DMS 273 treated with DMSO at 0.1 percent for 48 hours (cell line): ENCODE measurements around the gene COL4A2.
A peak's percentile ranks its signal among the peaks of the same experiment; 100 is the strongest.

Source experiments
- DNase-seq: peaks from one replicate; lab custom pipeline; 2025; lab: John Stamatoyannopoulos, UW

Gene COL4A2

DNA sequence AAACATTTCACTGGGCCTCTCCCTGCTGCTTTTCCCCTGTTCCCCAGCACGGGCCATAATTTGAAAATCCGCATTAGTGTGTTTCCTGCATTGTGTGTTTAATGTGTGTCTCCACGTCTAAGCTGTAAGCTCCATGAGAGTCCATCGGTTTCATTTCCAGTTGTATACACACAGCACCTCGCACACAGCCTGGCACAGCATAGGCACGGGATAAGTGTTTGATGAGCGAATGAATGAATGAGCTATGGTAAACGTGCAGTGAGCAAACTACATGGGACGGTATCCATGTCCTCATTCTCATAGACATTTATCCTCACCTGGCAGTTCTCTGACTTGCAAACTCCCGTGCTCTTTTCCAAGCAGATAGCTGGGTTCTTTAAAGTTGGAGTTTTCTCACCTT lies 148.4 kb downstream of the COL4A2 start:
- no peak for DNase-seq

DNA sequence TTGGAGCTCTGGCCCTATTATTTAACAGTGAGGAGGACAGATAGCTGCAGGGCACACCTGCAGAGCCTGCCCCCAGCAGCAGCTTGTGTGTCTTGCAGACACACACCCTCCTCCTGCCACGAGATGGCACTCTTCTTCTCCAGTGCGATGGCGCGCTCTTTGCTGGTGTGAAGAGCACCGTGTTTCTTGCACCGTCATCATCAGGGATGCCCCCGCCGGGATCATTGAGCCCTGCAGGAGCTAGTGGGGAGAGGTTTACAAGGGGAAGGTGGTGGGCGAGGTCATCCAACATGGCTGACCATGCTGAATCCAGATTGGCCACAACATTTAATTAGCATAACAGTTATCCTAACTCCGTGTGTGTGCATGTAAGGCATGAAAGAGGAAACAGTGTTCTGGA lies 148.9 kb downstream of the COL4A2 start:
- DNase-seq: peak; percentile 60

- no peak for DNase-seq
Measured at GRCh38 chr13:110456550-110456949, 149.5 kb downstream of the COL4A2 start.

DNA sequence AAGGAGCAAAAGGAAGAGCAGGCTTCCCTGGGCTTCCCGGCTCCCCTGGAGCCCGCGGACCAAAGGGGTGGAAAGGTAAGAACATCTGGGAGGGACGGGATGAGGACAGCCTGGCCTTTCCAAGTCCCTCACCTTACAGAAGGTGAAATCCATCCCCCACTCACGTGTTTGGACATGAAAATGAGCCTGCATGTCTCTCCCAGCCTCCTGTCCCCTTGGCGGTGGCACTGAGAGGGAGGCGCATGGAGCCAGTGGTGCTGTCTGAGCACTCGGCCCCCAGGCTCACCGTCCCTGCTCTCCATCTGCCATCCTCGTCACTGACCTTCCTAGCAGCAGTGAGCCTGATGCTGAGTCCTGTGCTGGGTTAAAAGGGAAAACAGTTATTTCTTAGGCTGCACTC lies 150.3 kb downstream of the COL4A2 start:
- no peak for DNase-seq

- no peak for DNase-seq
Measured at GRCh38 chr13:110458017-110458416, 150.9 kb downstream of the COL4A2 start.

DNA sequence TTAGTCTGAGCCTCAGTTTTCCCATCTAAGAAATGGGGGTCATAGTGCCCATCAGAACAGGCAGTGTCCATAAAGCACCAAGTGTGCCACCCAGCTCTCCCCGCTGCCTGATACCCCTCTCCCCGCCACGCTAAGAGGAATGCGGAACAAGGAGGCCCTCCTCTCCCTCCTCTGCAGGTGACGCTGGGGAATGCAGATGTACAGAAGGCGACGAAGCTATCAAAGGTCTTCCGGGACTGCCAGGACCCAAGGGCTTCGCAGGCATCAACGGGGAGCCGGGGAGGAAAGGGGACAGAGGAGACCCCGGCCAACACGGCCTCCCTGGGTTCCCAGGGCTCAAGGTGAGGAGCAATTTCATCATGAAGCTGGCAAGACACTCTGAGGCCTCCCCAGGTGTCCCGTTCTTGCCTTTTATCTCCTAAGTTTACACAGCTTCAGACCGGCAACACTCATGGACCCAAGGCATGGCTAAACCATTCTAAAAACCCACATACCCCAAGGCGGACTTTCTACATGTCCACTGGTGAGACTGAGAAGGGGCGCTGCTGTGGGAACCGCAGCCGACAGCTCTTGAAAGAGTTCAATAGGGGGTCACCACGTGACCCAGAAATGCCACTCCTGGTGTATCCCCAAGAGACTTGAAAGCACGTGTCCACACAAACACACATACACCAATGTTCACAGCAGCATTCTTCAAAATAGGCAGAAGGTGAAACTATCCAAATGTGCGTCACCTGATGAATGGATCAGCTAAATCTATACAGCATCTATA lies 151.7 kb downstream of the COL4A2 start:
- no peak for DNase-seq

DNA sequence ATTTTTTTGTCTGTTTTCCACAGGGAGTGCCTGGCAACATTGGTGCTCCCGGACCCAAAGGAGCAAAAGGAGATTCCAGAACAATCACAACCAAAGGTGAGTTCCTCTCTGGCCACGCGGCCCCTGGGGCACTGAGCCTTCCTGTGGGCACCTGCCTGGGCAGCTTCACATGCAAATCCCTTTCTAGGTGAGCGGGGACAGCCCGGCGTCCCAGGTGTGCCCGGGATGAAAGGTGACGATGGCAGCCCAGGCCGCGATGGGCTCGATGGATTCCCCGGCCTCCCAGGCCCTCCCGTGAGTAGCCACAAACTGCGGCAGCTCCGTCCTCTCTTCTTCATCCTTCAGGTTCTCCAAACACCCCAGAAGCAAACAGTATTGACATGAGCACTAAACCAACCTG lies 155.0 kb downstream of the COL4A2 start:
- DNase-seq: no peak

DNA sequence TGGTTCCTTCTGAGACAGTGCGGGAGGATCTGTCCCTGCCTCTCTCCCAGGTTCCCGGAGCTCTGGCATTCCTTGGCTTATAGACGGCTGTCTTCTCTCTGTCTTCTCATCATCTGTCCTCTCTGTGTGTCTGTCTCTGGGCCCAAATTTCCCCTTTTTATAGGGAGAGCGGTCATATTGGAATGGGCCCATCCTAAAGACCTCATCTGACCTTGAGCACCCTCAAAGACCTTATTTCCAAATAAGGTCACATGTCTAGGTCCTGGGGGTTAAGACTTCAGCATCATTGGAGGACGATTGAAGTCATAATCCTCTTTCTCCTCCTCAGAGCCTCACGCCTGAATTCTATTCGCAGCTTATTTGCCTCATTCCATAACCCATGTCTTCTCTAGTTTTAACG lies 156.1 kb downstream of the COL4A2 start:
- DNase-seq: no peak

DNA sequence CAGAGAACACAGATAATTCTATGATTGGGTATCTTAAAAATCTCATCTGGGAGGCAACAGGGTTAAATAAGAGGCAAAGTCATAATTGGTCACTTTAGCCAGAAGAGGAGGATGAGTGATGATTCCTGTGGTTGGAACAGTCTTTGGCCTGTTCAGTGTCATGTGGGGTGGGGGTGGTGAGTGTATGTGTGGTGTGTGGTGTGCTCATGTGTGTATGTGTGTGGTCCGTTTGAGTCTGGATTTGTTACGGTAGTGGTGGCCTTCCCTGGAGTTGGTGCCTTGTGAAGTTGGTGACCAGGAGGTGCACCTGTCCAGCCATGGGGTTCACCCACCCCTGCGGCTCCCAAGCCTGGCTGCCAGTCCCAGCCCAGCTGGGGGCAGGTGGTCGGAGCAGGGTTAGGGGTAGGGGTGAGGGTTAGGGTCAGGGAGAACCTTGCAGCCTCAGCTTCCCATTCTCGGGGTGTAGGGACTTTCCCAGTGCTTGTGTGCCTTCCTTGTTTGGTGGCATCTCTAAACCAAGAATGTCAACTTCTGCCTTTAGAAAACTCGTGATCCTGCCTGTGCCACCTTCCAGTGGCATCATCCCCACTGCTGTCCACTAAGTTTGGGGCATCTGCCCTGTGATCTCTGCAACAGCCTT lies 156.9 kb downstream of the COL4A2 start:
- DNase-seq: no peak

- DNase-seq: no peak
Measured at GRCh38 chr13:110464556-110465333, 157.7 kb downstream of the COL4A2 start.

DNA sequence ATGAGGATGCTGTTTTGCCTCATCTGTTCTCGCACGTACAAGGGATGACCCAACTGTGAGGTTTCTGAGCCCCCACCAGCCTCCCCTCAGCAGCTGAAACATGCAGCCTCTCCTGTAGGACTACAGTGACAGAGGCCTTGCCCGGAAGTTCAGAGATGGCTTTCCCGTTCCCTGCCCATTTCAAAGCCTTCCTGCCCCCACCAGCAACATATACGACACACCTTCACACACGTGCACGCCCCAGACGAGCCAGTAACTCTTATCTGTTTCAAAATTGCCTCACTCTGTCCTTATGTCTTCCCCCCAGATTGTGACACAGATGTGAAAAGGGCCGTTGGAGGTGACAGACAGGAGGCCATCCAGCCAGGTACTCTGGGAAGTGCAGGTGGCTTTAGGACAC lies 158.6 kb downstream of the COL4A2 start:
- no peak for DNase-seq

DNA sequence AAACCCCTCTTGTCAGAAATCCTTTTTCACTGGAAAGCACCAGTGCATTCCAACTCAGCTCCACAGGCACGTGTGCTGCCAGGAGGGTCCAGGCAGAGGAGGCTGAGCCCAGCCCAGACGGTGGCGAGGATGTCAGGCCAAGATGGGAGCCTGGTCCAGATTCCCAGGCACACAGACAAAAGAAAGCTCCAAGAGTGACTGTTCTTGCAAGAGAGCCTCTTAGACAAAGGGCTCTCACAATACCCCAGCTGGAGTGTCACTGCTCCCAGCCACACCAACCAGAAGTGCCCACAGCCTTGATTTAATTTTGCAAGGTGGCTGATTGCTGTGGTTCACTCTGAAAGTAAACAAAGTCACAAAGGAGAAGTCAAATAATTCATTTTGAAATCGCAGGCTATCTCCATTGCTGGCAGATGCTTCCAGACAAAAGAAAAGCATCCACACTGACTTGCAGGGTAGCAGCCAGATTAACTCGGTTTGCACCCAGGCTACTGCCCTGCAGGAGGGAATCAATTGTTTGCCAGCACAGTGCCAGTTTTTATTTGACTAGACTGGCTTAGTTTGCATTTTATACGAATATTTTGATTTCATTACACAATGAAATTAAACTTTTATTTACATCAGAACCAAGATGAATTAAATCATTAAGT lies 159.3 kb downstream of the COL4A2 start:
- DNase-seq: no peak

GRCh38 chr13:110467516-110468110 lies 160.5 kb downstream of the COL4A2 start:
- no peak for DNase-seq

DNA sequence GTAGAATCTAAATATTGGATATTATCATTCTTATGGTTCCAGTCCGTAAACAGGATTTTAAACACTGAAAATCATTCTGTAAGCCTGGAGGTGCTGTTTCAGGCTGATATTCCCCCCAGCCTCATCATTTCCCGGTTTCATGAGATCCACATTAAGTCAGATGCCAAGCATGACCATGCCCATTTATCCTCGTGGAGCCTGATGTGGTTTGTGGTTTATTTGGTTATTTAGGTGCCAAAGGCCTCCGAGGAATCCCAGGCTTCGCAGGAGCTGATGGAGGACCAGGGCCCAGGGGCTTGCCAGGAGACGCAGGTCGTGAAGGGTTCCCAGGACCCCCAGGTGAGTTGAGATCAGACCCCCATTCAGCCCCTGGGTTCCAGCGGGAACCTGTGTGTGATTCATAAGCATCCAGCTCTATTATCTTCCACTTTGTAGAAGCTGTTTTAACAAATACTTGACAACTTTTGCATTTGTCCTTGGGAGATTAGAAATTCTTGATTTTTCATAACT lies 162.0 kb downstream of the COL4A2 start:
- DNase-seq: no peak

- no peak for DNase-seq
Measured at GRCh38 chr13:110469597-110469996, 162.5 kb downstream of the COL4A2 start.

DNA sequence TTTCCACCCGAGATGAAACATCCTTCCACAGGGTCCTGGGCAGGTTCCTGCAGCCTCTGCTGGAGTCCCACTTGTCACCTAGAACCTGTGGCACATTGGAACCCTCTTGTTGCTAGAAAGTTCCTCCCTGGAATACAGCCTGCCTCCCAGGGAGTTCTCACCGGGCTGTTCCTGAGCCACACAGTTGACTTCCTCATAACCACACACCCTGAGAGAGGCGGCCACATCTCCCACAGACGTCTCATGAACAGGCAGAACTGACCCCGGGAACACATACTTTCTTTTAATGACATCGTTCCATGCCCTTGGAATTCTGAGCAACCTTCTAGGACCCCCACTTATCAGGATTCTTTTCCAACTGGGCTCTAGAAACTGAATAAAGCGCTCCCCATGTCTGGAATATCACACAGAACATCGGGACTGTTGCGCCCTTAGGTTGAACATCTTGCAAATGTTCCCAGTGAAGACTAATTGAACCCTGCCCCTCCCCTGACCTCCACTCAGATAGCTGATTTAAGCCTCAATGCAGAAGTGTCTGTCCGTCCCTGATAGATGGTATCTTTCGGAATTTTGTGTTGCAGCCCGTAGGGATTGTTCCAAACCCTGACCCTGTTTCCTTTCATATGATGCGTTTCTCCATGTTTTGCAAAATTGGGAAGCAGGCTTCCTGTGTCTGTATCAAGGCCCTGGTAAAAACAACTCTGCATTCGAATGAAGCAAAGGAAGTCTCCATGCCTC lies 163.4 kb downstream of the COL4A2 start:
- DNase-seq: no peak

DNA sequence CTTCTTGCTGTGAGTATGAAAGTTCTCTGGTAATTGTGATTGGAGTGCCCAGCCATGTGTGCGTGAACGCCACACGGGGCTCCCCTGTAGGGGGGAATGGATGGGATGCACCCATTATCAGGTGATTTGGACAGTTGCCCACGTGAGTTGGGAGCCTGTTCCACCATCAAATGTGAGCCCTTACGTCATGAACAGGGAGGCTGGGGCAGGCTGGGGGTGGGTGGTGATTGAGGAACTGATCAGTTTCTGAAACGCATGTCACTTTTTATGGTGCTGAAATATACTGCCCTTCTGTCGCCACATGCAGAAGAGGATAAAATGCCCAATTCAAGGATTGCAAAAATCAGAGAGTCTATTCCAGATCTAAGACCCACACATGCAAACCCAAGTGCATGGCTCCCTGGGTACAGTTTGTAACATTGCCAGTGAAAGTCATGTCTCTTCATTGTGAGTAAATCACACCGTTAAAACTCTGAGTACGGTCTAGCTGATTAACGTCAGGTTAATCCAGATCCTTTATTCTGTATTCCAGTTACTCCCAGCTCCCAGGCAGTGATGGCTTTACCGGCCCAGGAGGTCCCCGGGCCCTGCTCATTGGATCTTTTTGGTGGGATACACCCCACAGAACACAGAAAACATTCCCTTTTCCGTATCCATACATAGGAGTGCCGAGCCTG lies 164.2 kb downstream of the COL4A2 start:
- DNase-seq: no peak

- no peak for DNase-seq
Measured at GRCh38 chr13:110471833-110472162, 164.7 kb downstream of the COL4A2 start.

- DNase-seq: no peak
Measured at GRCh38 chr13:110472904-110473563, 165.9 kb downstream of the COL4A2 start.

DNA sequence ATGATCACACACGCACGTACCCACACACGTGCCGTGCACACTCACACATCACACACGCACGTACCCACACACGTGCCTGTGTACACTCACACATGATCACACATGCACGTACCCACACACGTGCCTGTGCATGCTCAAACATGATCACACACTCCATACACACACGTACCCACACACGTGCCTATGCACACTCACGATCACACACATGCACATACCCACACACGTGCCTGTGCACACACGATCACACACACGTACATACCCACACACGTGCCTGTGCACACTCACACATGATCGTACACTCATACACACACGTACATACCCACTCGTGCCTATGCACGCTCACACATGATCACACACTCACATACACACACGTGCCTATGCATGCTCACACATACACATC lies 167.6 kb downstream of the COL4A2 start:
- no peak for DNase-seq
